Endodermal cell (in vitro differentiated cells): ENCODE measurements around the gene ELMO1. TPM values are rescaled to one million over a fixed set of nuclear protein-coding genes. Genes with fewer than 3 reads are reported as not detected.

ENCODE experiments used
- DNase-seq: peaks from one replicate; pipeline ENCODE4 v3.0.0-alpha.2; 2017
- H3K27ac ChIP-seq: 2 replicates; pipeline ENCODE4 v1.5.1; 2013; ENCODE audit warnings: mild to moderate bottlenecking, low read depth, low read length, moderate library complexity
- H3K27me3 ChIP-seq: 2 replicates; pipeline ENCODE4 v1.6.1; 2013; ENCODE audit warnings: mild to moderate bottlenecking, low read length, moderate library complexity; ENCODE audit not compliant: insufficient read depth, control insufficient read depth, poor library complexity, severe bottlenecking
- H3K36me3 ChIP-seq: 2 replicates; pipeline ENCODE4 v1.7.0; 2013; ENCODE audit warnings: mild to moderate bottlenecking, low read length, moderate library complexity; ENCODE audit not compliant: control insufficient read depth, insufficient read depth
- H3K4me1 ChIP-seq: one replicate; pipeline ENCODE4 v1.7.0; 2013; ENCODE audit warnings: low read length; ENCODE audit not compliant: control insufficient read depth, insufficient read depth
- H3K4me3 ChIP-seq: 2 replicates; pipeline ENCODE4 v1.5.1; 2013; ENCODE audit warnings: mild to moderate bottlenecking, low read length, moderate library complexity
- H3K9ac ChIP-seq: 2 replicates; pipeline ENCODE4 v1.6.1; 2013; ENCODE audit warnings: mild to moderate bottlenecking, low read length, moderate library complexity; ENCODE audit not compliant: poor library complexity, severe bottlenecking; ENCODE audit errors: extremely low read depth
- H3K9me3 ChIP-seq: 2 replicates; pipeline ENCODE4 v1.6.1; 2013; ENCODE audit warnings: mild to moderate bottlenecking, low read length, moderate library complexity; ENCODE audit not compliant: control insufficient read depth
- H3K27ac Mint-ChIP-seq: 2 replicates; pipeline ENCODE4 v1.8.0; 2020; ENCODE audit warnings: mixed read lengths
- H3K27me3 Mint-ChIP-seq: 2 replicates; pipeline ENCODE4 v1.8.0; 2021; ENCODE audit warnings: mild to moderate bottlenecking, mixed read lengths; ENCODE audit not compliant: insufficient read depth
- H3K36me3 Mint-ChIP-seq: 2 replicates; pipeline ENCODE4 v1.8.0; 2020; ENCODE audit warnings: low read depth, mixed read lengths
- H3K4me1 Mint-ChIP-seq: 2 replicates; pipeline ENCODE4 v1.8.0; 2020; ENCODE audit warnings: mixed read lengths
- H3K4me3 Mint-ChIP-seq: 2 replicates; pipeline ENCODE4 v1.8.0; 2020; ENCODE audit warnings: mild to moderate bottlenecking, moderate library complexity, mixed read lengths
- H3K9me3 Mint-ChIP-seq: 2 replicates; pipeline ENCODE4 v1.8.0; 2020; ENCODE audit warnings: mild to moderate bottlenecking, mixed read lengths
- CTCF ChIP-seq: fragments of 200-600 bp; sonication (generic); conservative IDR thresholded peaks from 2 replicates; pipeline ENCODE4 v1.5.0; 2021; ENCODE audit warnings: antibody characterized with exemption, mild to moderate bottlenecking
- WGBS, 2 experiments: methylation state at CpG; one replicate each; pipeline versions ENCODE4 v1.1.5 to v1.1.7; 2013; ENCODE audit warnings: missing lambda C conversion rate in 2 of 2, mixed read lengths in 1 of 2; ENCODE audit not compliant: insufficient coverage in 1 of 2, insufficient read length in 1 of 2; 5-methylcytosine and 5-hydroxymethylcytosine counted together
- total RNA-seq, 2 donors: library from RNA; stranded (reverse); fragmentation: NEBNext Ultra II Directional in 1 of 2; extraction: Animal tissue kit (Norgen Biotek cat#: 25700) in 1 of 2; gene quantifications; 2 replicates in 1 of 2; 3 replicates in 1 of 2; pipeline ENCODE4 v1.2.1, GENCODE V29; 2021

Gene ELMO1
- total RNA-seq, 2 donors from 2014 or later: 120 to 131 TPM

- H3K4me1 ChIP-seq: peaks cover 3% of the 10 kb centered on the region
- Mint-ChIP-seq H3K27me3 (peaks cover 6% of the 10 kb centered on the region), H3K36me3 (peaks cover 56% of the 10 kb centered on the region), H3K27ac (no peak overlapping the region), H3K9me3 (peaks cover 5% of the 10 kb centered on the region), H3K4me1 (peaks cover 30% of the 10 kb centered on the region), H3K4me3 (no peak overlapping the region)
- H3K9ac ChIP-seq: no peak overlapping the region
- peaks cover 34% of the 10 kb centered on the region for H3K36me3 ChIP-seq
- H3K27me3 ChIP-seq: no peaks in the 10 kb centered on the region
- WGBS, 2 experiments: 100% methylated on average over 1 of the region's 1 CpG; no CpG with 5 or more reads in 1 of the 2 experiments
- no peak overlapping the region for H3K27ac ChIP-seq
- DNase-seq: no peak
- TF ChIP-seq CTCF: no peak
- no peak overlapping the region for H3K4me3 ChIP-seq
- peaks cover 22% of the 10 kb centered on the region for H3K9me3 ChIP-seq
Observed at GRCh38 chr7:37111459-37111858, 337.2 kb downstream of the ELMO1 start.

GRCh38 chr7:37110660-37111424 lies 337.8 kb downstream of the ELMO1 start:
- Histone ChIP-seq H3K9me3 (peaks cover 19% of the 10 kb centered on the region), H3K4me3 (no peak overlapping the region), H3K27ac (no peak overlapping the region), H3K36me3 (peaks cover 34% of the 10 kb centered on the region), H3K27me3 (no peaks in the 10 kb centered on the region), H3K9ac (no peak overlapping the region), H3K4me1 (peaks cover 3% of the 10 kb centered on the region)
- H3K27me3 Mint-ChIP-seq: peaks cover 6% of the 10 kb centered on the region
- peaks cover 30% of the 10 kb centered on the region for H3K4me1 Mint-ChIP-seq
- no peak for DNase-seq
- H3K36me3 Mint-ChIP-seq: peaks cover 59% of the 10 kb centered on the region
- H3K9me3 Mint-ChIP-seq: peaks cover 5% of the 10 kb centered on the region
- no peak overlapping the region for H3K4me3 Mint-ChIP-seq
- no peak overlapping the region for H3K27ac Mint-ChIP-seq
- WGBS, 2 experiments: 90 to 100% methylated on average over 2 to 4 of the region's 5 CpGs
- TF ChIP-seq CTCF: no peak

GRCh38 chr7:37109843-37110242 lies 338.8 kb downstream of the ELMO1 start:
- peaks cover 6% of the 10 kb centered on the region for H3K27me3 Mint-ChIP-seq
- TF ChIP-seq CTCF: peak; percentile 48

More at GRCh38 chr7:37109843-37110242, 338.8 kb downstream of the ELMO1 start:
- H3K9ac ChIP-seq: no peak overlapping the region
- Mint-ChIP-seq H3K36me3 (peaks cover 53% of the 10 kb centered on the region), H3K9me3 (peaks cover 2% of the 10 kb centered on the region), H3K27ac (no peak overlapping the region), H3K4me3 (no peak overlapping the region), H3K4me1 (peaks cover 27% of the 10 kb centered on the region)
- WGBS, 2 experiments: 84 to 89% methylated on average over 2 to 5 of the region's 5 CpGs
- no peaks in the 10 kb centered on the region for H3K27me3 ChIP-seq
- H3K9me3 ChIP-seq: peaks cover 9% of the 10 kb centered on the region
- DNase-seq: peak; percentile 67
- H3K27ac ChIP-seq: no peak overlapping the region
- H3K36me3 ChIP-seq: peaks cover 25% of the 10 kb centered on the region
- peaks cover 3% of the 10 kb centered on the region for H3K4me1 ChIP-seq
- H3K4me3 ChIP-seq: no peak overlapping the region
